ENCODE data around the gene KCNAB2.

Gene KCNAB2

GRCh38 chr1:6025269-6026094 lies 20.2 kb upstream of the KCNAB2 start:
- peak overlapping the region; percentile 72 for H3K4me2 ChIP-seq (ENCODE audit: low read length)
- no peaks in the 10 kb centered on the region for H3K27me3 ChIP-seq (ENCODE audit: control insufficient read depth, insufficient read depth, low read length)
- H3K4me3 ChIP-seq (ENCODE audit: low read length): peak overlapping the region; percentile 47
- no peaks in the 10 kb centered on the region for H3K9me3 ChIP-seq (replicated peaks; ENCODE audit: low read length)
- no peaks in the 10 kb centered on the region for H3K36me3 ChIP-seq (ENCODE audit: insufficient read depth, low read length)
- peaks cover 13% of the 10 kb centered on the region for H3K4me1 ChIP-seq (ENCODE audit: control insufficient read depth, insufficient read depth, low read length)
- peak overlapping the region; percentile 40 for H3K9ac ChIP-seq (ENCODE audit: low read depth, low read length)

GRCh38 chr1:6026095-6026809 lies 19.4 kb upstream of the KCNAB2 start:
- Histone ChIP-seq H3K4me1 (ENCODE audit: control insufficient read depth, insufficient read depth, low read length) (peaks cover 13% of the 10 kb centered on the region), H3K27me3 (ENCODE audit: control insufficient read depth, insufficient read depth, low read length) (no peaks in the 10 kb centered on the region), H3K4me3 (ENCODE audit: low read length) (no peak overlapping the region), H3K9me3 (replicated peaks; ENCODE audit: low read length) (no peaks in the 10 kb centered on the region), H3K36me3 (ENCODE audit: insufficient read depth, low read length) (no peaks in the 10 kb centered on the region), H3K4me2 (ENCODE audit: low read length) (peak overlapping the region; percentile 72), H3K9ac (ENCODE audit: low read depth, low read length) (no peak overlapping the region)

GRCh38 chr1:6027591-6027990 lies 18.1 kb upstream of the KCNAB2 start:
- H3K4me3 ChIP-seq (ENCODE audit: low read length): no peak overlapping the region
- H3K27me3 ChIP-seq (ENCODE audit: control insufficient read depth, insufficient read depth, low read length): peaks cover 5% of the 10 kb centered on the region
- H3K9me3 ChIP-seq (replicated peaks; ENCODE audit: low read length): no peaks in the 10 kb centered on the region
- H3K9ac ChIP-seq (ENCODE audit: low read depth, low read length): no peak overlapping the region
- no peak overlapping the region for H3K4me2 ChIP-seq (ENCODE audit: low read length)
- H3K4me1 ChIP-seq (ENCODE audit: control insufficient read depth, insufficient read depth, low read length): peaks cover 13% of the 10 kb centered on the region
- H3K36me3 ChIP-seq (ENCODE audit: insufficient read depth, low read length): no peaks in the 10 kb centered on the region

GRCh38 chr1:6028042-6028850 lies 17.4 kb upstream of the KCNAB2 start:
- Histone ChIP-seq H3K9ac (ENCODE audit: low read depth, low read length) (no peak overlapping the region), H3K4me1 (ENCODE audit: control insufficient read depth, insufficient read depth, low read length) (peaks cover 13% of the 10 kb centered on the region), H3K4me2 (ENCODE audit: low read length) (no peak overlapping the region), H3K27me3 (ENCODE audit: control insufficient read depth, insufficient read depth, low read length) (peaks cover 12% of the 10 kb centered on the region), H3K9me3 (replicated peaks; ENCODE audit: low read length) (no peaks in the 10 kb centered on the region), H3K36me3 (ENCODE audit: insufficient read depth, low read length) (no peaks in the 10 kb centered on the region), H3K4me3 (ENCODE audit: low read length) (no peak overlapping the region)

GRCh38 chr1:6029351-6029750 lies 16.3 kb upstream of the KCNAB2 start:
- no peaks in the 10 kb centered on the region for H3K9me3 ChIP-seq (replicated peaks; ENCODE audit: low read length)
- peaks cover 20% of the 10 kb centered on the region for H3K27me3 ChIP-seq (ENCODE audit: control insufficient read depth, insufficient read depth, low read length)
- H3K4me2 ChIP-seq (ENCODE audit: low read length): no peak overlapping the region
- H3K4me3 ChIP-seq (ENCODE audit: low read length): no peak overlapping the region
- H3K9ac ChIP-seq (ENCODE audit: low read depth, low read length): no peak overlapping the region
- no peaks in the 10 kb centered on the region for H3K36me3 ChIP-seq (ENCODE audit: insufficient read depth, low read length)
- peaks cover 13% of the 10 kb centered on the region for H3K4me1 ChIP-seq (ENCODE audit: control insufficient read depth, insufficient read depth, low read length)

GRCh38 chr1:6030132-6030531 lies 15.6 kb upstream of the KCNAB2 start:
- no peak overlapping the region for H3K9ac ChIP-seq (ENCODE audit: low read depth, low read length)
- H3K4me1 ChIP-seq (ENCODE audit: control insufficient read depth, insufficient read depth, low read length): peaks cover 12% of the 10 kb centered on the region
- no peaks in the 10 kb centered on the region for H3K36me3 ChIP-seq (ENCODE audit: insufficient read depth, low read length)
- no peak overlapping the region for H3K4me2 ChIP-seq (ENCODE audit: low read length)
- H3K9me3 ChIP-seq (replicated peaks; ENCODE audit: low read length): no peaks in the 10 kb centered on the region
- H3K27me3 ChIP-seq (ENCODE audit: control insufficient read depth, insufficient read depth, low read length): peaks cover 28% of the 10 kb centered on the region
- no peak overlapping the region for H3K4me3 ChIP-seq (ENCODE audit: low read length)

- Histone ChIP-seq H3K9ac (ENCODE audit: low read depth, low read length) (no peak overlapping the region), H3K27me3 (ENCODE audit: control insufficient read depth, insufficient read depth, low read length) (peaks cover 30% of the 10 kb centered on the region), H3K4me1 (ENCODE audit: control insufficient read depth, insufficient read depth, low read length) (peaks cover 6% of the 10 kb centered on the region), H3K9me3 (replicated peaks; ENCODE audit: low read length) (no peaks in the 10 kb centered on the region), H3K36me3 (ENCODE audit: insufficient read depth, low read length) (no peaks in the 10 kb centered on the region), H3K4me3 (ENCODE audit: low read length) (no peak overlapping the region), H3K4me2 (ENCODE audit: low read length) (no peak overlapping the region)
These were observed 15.0 kb upstream of the KCNAB2 start for GRCh38 chr1:6030547-6031261.

GRCh38 chr1:6033124-6033523 lies 12.6 kb upstream of the KCNAB2 start:
- H3K27me3 ChIP-seq (ENCODE audit: control insufficient read depth, insufficient read depth, low read length): peaks cover 30% of the 10 kb centered on the region
- H3K4me1 ChIP-seq (ENCODE audit: control insufficient read depth, insufficient read depth, low read length): peaks cover 9% of the 10 kb centered on the region
- H3K4me2 ChIP-seq (ENCODE audit: low read length): no peak overlapping the region
- no peaks in the 10 kb centered on the region for H3K9me3 ChIP-seq (replicated peaks; ENCODE audit: low read length)
- H3K4me3 ChIP-seq (ENCODE audit: low read length): no peak overlapping the region
- no peaks in the 10 kb centered on the region for H3K36me3 ChIP-seq (ENCODE audit: insufficient read depth, low read length)
- no peak overlapping the region for H3K9ac ChIP-seq (ENCODE audit: low read depth, low read length)

GRCh38 chr1:6033986-6034749 lies 11.5 kb upstream of the KCNAB2 start:
- H3K9me3 ChIP-seq (replicated peaks; ENCODE audit: low read length): no peaks in the 10 kb centered on the region
- H3K36me3 ChIP-seq (ENCODE audit: insufficient read depth, low read length): no peaks in the 10 kb centered on the region
- no peak overlapping the region for H3K9ac ChIP-seq (ENCODE audit: low read depth, low read length)
- H3K27me3 ChIP-seq (ENCODE audit: control insufficient read depth, insufficient read depth, low read length): peaks cover 30% of the 10 kb centered on the region
- no peak overlapping the region for H3K4me3 ChIP-seq (ENCODE audit: low read length)
- H3K4me2 ChIP-seq (ENCODE audit: low read length): no peak overlapping the region
- peaks cover 9% of the 10 kb centered on the region for H3K4me1 ChIP-seq (ENCODE audit: control insufficient read depth, insufficient read depth, low read length)

GRCh38 chr1:6034750-6035096 lies 11.0 kb upstream of the KCNAB2 start:
- peaks cover 9% of the 10 kb centered on the region for H3K4me1 ChIP-seq (ENCODE audit: control insufficient read depth, insufficient read depth, low read length)
- H3K9ac ChIP-seq (ENCODE audit: low read depth, low read length): no peak overlapping the region
- no peak overlapping the region for H3K4me2 ChIP-seq (ENCODE audit: low read length)
- no peak overlapping the region for H3K4me3 ChIP-seq (ENCODE audit: low read length)
- no peaks in the 10 kb centered on the region for H3K9me3 ChIP-seq (replicated peaks; ENCODE audit: low read length)
- no peaks in the 10 kb centered on the region for H3K36me3 ChIP-seq (ENCODE audit: insufficient read depth, low read length)
- peaks cover 30% of the 10 kb centered on the region for H3K27me3 ChIP-seq (ENCODE audit: control insufficient read depth, insufficient read depth, low read length)
